Measurements from ENCODE around the gene DZIP1L.

The DZIP1L gene

GRCh38 chr3:138034918-138035317 lies 80.5 kb downstream of the DZIP1L start:
- no peak for DNase-seq (ENCODE audit: low read depth)

- no peak for DNase-seq (ENCODE audit: low read depth)
Measured at GRCh38 chr3:138033202-138033691, 82.2 kb downstream of the DZIP1L start.

- DNase-seq (ENCODE audit: low read depth): no peak
Measured at GRCh38 chr3:138032567-138032966, 82.8 kb downstream of the DZIP1L start.

GRCh38 chr3:138031536-138031935 lies 83.9 kb downstream of the DZIP1L start:
- DNase-seq (ENCODE audit: low read depth): no peak

GRCh38 chr3:138030734-138031280 lies 84.6 kb downstream of the DZIP1L start:
- DNase-seq (ENCODE audit: low read depth): no peak

GRCh38 chr3:138027821-138028220 lies 87.6 kb downstream of the DZIP1L start:
- DNase-seq (ENCODE audit: low read depth): no peak

- DNase-seq (ENCODE audit: low read depth): no peak
Measured at GRCh38 chr3:138025553-138025952, 89.9 kb downstream of the DZIP1L start.

- DNase-seq (ENCODE audit: low read depth): no peak
Measured at GRCh38 chr3:138023754-138024153, 91.7 kb downstream of the DZIP1L start.

GRCh38 chr3:138019281-138020069 lies 95.9 kb downstream of the DZIP1L start:
- no peak for DNase-seq (ENCODE audit: low read depth)

- DNase-seq (ENCODE audit: low read depth): no peak
Measured at GRCh38 chr3:138016065-138016464, 99.3 kb downstream of the DZIP1L start.

GRCh38 chr3:138012526-138012925 lies 102.9 kb downstream of the DZIP1L start:
- no peak for DNase-seq (ENCODE audit: low read depth)
